Stimulated activated CD4-positive, alpha-beta T cell treated with anti-CD3 and anti-CD28 coated beads, TNF-alpha, amount 100 ng/mL, for 48 hours (primary cell): ENCODE data around the gene CDRT15L2.
"Not testable (repeated sequence)": the region's sequence is repeated elsewhere in the genome, so short reads cannot be mapped to it uniquely, and the experiment has no call there.

Experiments used
- DNase-seq, 3 donors: peaks; one replicate each; pipeline ENCODE4 v3.0.0-alpha.2; 2020; ENCODE audit warnings: low read depth in 3 of 3

Gene CDRT15L2

GRCh38 chr17:20579424-20579823, at the start of gene CDRT15L2:
TSS of gene CDRT15L2 (plus strand) at chr17:20579724. CDS start at chr17:20579744, 20 bp downstream.
- DNase-seq: not testable (repeated sequence)

- not testable (repeated sequence) for DNase-seq
Measured at GRCh38 chr17:20530104-20530503, 49.4 kb upstream of the CDRT15L2 start.

- DNase-seq: not testable (repeated sequence)
Measured at GRCh38 chr17:20532544-20533090, 46.9 kb upstream of the CDRT15L2 start.

GRCh38 chr17:20533206-20533605, 46.3 kb upstream of the CDRT15L2 start:
- DNase-seq: not testable (repeated sequence)

GRCh38 chr17:20534711-20535550, 44.6 kb upstream of the CDRT15L2 start:
- DNase-seq: not testable (repeated sequence)

DNA sequence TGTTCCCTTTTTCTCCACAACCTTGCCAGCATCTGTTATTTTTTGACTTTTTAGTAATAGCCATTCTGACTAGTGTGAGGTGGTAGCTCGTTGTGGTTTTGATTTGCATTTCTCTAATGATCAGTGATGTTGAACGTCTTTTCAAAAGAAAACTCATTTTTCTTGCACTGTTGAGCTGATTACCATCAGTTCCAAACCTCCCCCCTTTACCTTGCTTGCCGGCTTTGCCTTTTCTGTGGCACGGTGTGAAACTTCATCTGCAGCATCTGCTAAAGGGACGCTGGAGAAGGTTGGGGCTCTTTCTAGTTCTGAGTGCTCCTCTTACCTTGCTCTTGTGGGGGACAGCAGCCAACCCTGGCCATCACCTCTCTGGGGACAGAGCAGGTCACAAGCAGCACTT, 39.1 kb upstream of the CDRT15L2 start:
- DNase-seq: not testable (repeated sequence)

DNA sequence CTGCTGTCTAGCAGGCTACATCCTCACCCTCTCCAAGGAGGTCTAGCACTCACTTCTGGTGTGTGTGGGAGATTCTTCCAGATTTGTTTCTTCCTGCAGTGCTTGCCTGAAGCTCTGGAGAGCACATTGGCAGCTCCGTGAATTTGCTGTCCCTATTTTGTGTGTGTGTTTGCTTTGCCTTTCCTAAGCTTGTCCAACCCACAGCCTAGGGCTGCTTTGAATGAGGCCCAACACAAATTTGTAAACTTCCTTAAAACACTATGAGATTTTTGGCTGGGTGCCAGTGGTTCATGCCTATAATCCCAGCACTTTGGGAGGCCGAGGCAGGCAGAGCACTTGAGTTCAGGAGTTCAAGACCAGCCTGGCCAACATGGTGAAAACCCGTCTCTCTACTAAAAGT, 38.7 kb upstream of the CDRT15L2 start:
- not testable (repeated sequence) for DNase-seq

GRCh38 chr17:20541853-20542546, 37.5 kb upstream of the CDRT15L2 start:
- DNase-seq: not testable (repeated sequence)

GRCh38 chr17:20547923-20548322, 31.6 kb upstream of the CDRT15L2 start:
- not testable (repeated sequence) for DNase-seq

GRCh38 chr17:20552920-20553319, 26.6 kb upstream of the CDRT15L2 start:
- not testable (repeated sequence) for DNase-seq

DNA sequence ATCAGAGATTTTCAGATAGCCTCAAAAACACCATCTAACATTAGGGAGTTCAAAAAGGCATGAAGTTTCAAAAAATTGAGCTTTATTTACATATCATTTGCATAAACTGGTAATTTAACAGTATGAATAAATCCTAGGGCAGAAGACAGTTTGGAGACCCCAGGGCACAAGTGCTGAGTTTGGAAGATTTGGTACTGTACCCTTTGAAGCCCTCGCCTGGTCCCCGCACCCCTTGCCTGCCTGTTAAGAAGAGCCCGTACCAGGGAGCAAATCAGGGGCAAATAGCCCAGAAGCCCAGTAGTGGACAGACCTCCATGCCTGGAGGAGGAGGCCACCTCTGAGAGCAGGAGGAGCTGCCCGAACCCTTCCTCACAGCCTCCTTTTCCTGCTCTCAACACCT, 24.8 kb upstream of the CDRT15L2 start:
- DNase-seq: not testable (repeated sequence)

- DNase-seq: not testable (repeated sequence)
Measured at GRCh38 chr17:20555135-20556010, 24.2 kb upstream of the CDRT15L2 start.

DNA sequence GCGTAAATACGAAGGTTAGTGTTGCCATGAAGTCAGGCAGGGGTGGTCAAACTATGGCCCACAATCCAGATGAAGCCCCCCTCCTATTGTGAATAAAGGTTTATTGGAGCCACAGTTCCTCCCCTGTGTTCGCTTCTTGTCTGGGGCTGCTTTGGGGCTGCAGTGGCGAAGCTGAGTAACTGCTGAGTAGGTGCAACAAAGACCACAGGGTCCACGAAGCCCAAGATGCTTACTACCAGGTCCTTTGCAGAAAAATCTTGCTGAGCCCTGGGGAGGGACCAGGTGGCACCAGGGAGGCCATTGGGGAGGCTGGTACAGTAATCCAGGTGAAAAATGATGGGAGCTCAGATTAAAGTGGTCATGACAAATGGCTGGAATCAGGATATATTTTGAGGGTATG, 21.4 kb upstream of the CDRT15L2 start:
- DNase-seq: not testable (repeated sequence)

- DNase-seq: not testable (repeated sequence)
Measured at GRCh38 chr17:20559018-20559417, 20.5 kb upstream of the CDRT15L2 start.

GRCh38 chr17:20562587-20562986, 16.9 kb upstream of the CDRT15L2 start:
- DNase-seq: no peak

DNA sequence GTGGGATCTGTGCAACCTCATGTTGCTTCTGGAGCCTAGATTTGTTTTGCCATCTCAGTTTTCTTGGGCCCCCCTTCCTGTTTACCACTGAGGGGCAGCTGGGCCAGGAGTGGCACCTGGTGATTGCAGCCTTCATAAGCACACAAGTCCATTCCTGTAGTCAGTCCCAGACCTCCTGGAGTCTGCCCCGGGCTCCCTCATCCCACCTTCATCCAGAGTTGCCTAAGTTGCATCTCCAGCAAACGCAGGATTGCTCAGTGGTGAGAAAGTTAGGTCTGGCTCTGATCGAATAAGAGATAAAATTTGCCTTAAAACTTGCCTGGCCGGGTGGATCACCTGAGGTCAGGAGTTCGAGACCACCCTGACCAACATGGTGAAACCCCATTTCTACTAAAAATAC, 14.3 kb upstream of the CDRT15L2 start:
- DNase-seq: not testable (repeated sequence)

DNA sequence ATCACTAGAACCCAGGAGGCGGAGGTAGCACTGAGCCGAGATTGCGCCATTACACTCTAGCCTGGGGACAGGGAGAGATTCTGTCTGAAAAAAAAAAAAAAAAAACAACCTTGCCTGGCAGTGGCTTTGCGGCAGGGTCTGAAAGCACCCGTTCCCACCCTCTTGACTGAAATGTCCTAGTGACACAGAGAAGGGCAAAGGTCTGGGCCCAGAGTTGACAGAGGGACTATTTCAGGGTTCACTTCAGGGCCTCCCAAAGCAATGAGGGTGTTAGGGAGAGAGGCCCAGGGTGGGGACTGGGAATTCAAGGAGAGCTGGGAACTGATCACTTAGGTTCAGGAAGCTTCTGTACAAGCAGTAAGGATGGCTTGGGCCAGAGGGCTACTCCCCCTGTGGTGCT, 13.8 kb upstream of the CDRT15L2 start:
- no peak for DNase-seq

- not testable (repeated sequence) for DNase-seq
Measured at GRCh38 chr17:20566736-20567135, 12.8 kb upstream of the CDRT15L2 start.

GRCh38 chr17:20567421-20567820, 12.1 kb upstream of the CDRT15L2 start:
- DNase-seq: not testable (repeated sequence)

- not testable (repeated sequence) for DNase-seq
Measured at GRCh38 chr17:20568604-20569003, 10.9 kb upstream of the CDRT15L2 start.

GRCh38 chr17:20571653-20572052, 7.9 kb upstream of the CDRT15L2 start:
- DNase-seq: not testable (repeated sequence)
